ENCODE data around the gene PNPO.
"Not testable (repeated sequence)": the region's sequence is repeated elsewhere in the genome, so short reads cannot be mapped to it uniquely, and the experiment has no call there.

Gene PNPO

GRCh38 chr17:47918991-47919390 lies 22.4 kb upstream of the PNPO start:
- no peak for DNase-seq

GRCh38 chr17:47919889-47920288 lies 21.5 kb upstream of the PNPO start:
- not testable (repeated sequence) for DNase-seq

- no peak for DNase-seq
These were observed 16.3 kb upstream of the PNPO start for GRCh38 chr17:47924785-47925677.

- no peak for DNase-seq
These were observed 15.7 kb upstream of the PNPO start for GRCh38 chr17:47925678-47925988.

GRCh38 chr17:47927821-47928400 lies 13.5 kb upstream of the PNPO start:
- no peak for DNase-seq

- no peak for DNase-seq
These were observed 13.0 kb upstream of the PNPO start for GRCh38 chr17:47928415-47928814.

- no peak for DNase-seq
These were observed 12.0 kb upstream of the PNPO start for GRCh38 chr17:47929218-47930000.

GRCh38 chr17:47931848-47932247 lies 9.5 kb upstream of the PNPO start:
- DNase-seq: no peak

- DNase-seq: no peak
These were observed 6.5 kb upstream of the PNPO start for GRCh38 chr17:47934856-47935255.

- not testable (repeated sequence) for DNase-seq
These were observed 5.9 kb upstream of the PNPO start for GRCh38 chr17:47935468-47935867.

- no peak for DNase-seq
These were observed 5.4 kb upstream of the PNPO start for GRCh38 chr17:47935961-47936360.

- DNase-seq: no peak
These were observed 3.4 kb upstream of the PNPO start for GRCh38 chr17:47937941-47938340.

- DNase-seq: no peak
These were observed 732 bp downstream of the PNPO start for GRCh38 chr17:47942096-47942510.

- no peak for DNase-seq
These were observed 1.2 kb downstream of the PNPO start for GRCh38 chr17:47942568-47942967.

GRCh38 chr17:47945080-47945479 lies 3.7 kb downstream of the PNPO start:
- DNase-seq: no peak

- no peak for DNase-seq
These were observed 4.4 kb downstream of the PNPO start for GRCh38 chr17:47945529-47946508.

- DNase-seq: no peak
These were observed 5.1 kb downstream of the PNPO start for GRCh38 chr17:47946516-47946915.

GRCh38 chr17:47946929-47947397 lies 5.6 kb downstream of the PNPO start:
- peak; percentile 35 to 73 (median 50) for DNase-seq

- DNase-seq: no peak
These were observed 7.4 kb downstream of the PNPO start for GRCh38 chr17:47948706-47949196.

- DNase-seq: peak; percentile 67 to 72 (median 69)
These were observed 7.9 kb downstream of the PNPO start for GRCh38 chr17:47949197-47949759.

GRCh38 chr17:47949946-47950345 lies 8.6 kb downstream of the PNPO start:
- no peak for DNase-seq

- DNase-seq: no peak
These were observed 9.1 kb downstream of the PNPO start for GRCh38 chr17:47950448-47950847.

All from activated CD4-positive, CD25-positive, alpha-beta regulatory T cell (primary cell).